ENCODE data around the gene ACADL. TPM values are rescaled to one million over a fixed set of nuclear protein-coding genes. Genes with fewer than 3 reads are reported as not detected.

Gene ACADL
- total and polyA plus RNA-seq, 2 experiments from 2014 or later, result 0.37 TPM; not detected in 1

GRCh38 chr2:210252699-210253606, 27.7 kb upstream of the ACADL start:
- no peak overlapping the region for H3K4me2 ChIP-seq
- H3K4me1 ChIP-seq (ENCODE audit: insufficient read depth), result peaks cover 7% of the 10 kb centered on the region; the same call in 1 of the 2 replicates
- H3K79me2 ChIP-seq (replicated peaks; ENCODE audit: insufficient read depth), result no peaks in the 10 kb centered on the region
- Mint-ChIP-seq H3K36me3 (ENCODE audit: low read depth) (no peaks in the 10 kb centered on the region), H3K4me1 (peaks cover 7% of the 10 kb centered on the region), H3K27me3 (ENCODE audit: insufficient read depth, low read depth, poor library complexity) (no peaks in the 10 kb centered on the region), H3K27ac (peak overlapping the region; percentile 4; the same call in 1 of the 2 replicates), H3K9me3 (no peaks in the 10 kb centered on the region), H3K4me3 (no peak overlapping the region)
- TF ChIP-seq EZH2phosphoT487 (IDR thresholded peaks at IDR 0.05; ENCODE audit: unreplicated experiment) (no peak), EZH2 (IDR thresholded peaks at IDR 0.05; ENCODE audit: low read depth, unreplicated experiment) (no peak), ZNF331 (CRISPR knock-in tag; IDR thresholded peaks at IDR 0.05; ENCODE audit: low read depth) (no peak), CTCF (conservative IDR thresholded peaks at IDR 0.05; ENCODE audit: low read depth in 2 of 2) (no peak), ETS1 (IDR thresholded peaks at IDR 0.05) (no peak), STAT1 (IDR thresholded peaks at IDR 0.05; ENCODE audit: unreplicated experiment) (no peak)
- H3K27me3 ChIP-seq (ENCODE audit: insufficient read depth), result no peaks in the 10 kb centered on the region
- no peaks in the 10 kb centered on the region for H3K36me3 ChIP-seq (ENCODE audit: insufficient read depth)
- H3K9me2 ChIP-seq (ENCODE audit: insufficient read depth), result no peaks in the 10 kb centered on the region
- DNase-seq (ENCODE audit: low spot score) (peak; percentile 21), ATAC-seq (peak; percentile 61)
- no peak overlapping the region for H3K4me3 ChIP-seq
- H2AFZ ChIP-seq, result peak overlapping the region; percentile 80
- no peaks in the 10 kb centered on the region for H4K20me1 ChIP-seq (replicated peaks; ENCODE audit: insufficient read depth)
- H3K27ac ChIP-seq (ENCODE audit: low read depth), result no peak overlapping the region
- H3F3A ChIP-seq (replicated peaks; ENCODE audit: low read depth), result no peaks in the 10 kb centered on the region

- Mint-ChIP-seq H3K27ac (no peak overlapping the region), H3K4me1 (peaks cover 7% of the 10 kb centered on the region), H3K9me3 (peaks cover 11% of the 10 kb centered on the region), H3K36me3 (ENCODE audit: low read depth) (peaks cover 8% of the 10 kb centered on the region; the same call in 2 of the 3 replicates), H3K27me3 (ENCODE audit: insufficient read depth, low read depth, poor library complexity) (peaks cover 3% of the 10 kb centered on the region), H3K4me3 (no peak overlapping the region)
- no peak overlapping the region for H3K4me2 ChIP-seq
- H3K4me1 ChIP-seq (ENCODE audit: insufficient read depth), result peaks cover 7% of the 10 kb centered on the region; the same call in 1 of the 2 replicates
- H3K4me3 ChIP-seq, result no peak overlapping the region
- no peaks in the 10 kb centered on the region for H3K36me3 ChIP-seq (ENCODE audit: insufficient read depth)
- DNase-seq (ENCODE audit: low spot score), result no peak
- no peaks in the 10 kb centered on the region for H3K27me3 ChIP-seq (ENCODE audit: insufficient read depth)
- H3K79me2 ChIP-seq (replicated peaks; ENCODE audit: insufficient read depth), result no peaks in the 10 kb centered on the region
- no peak for ATAC-seq
- no peaks in the 10 kb centered on the region for H4K20me1 ChIP-seq (replicated peaks; ENCODE audit: insufficient read depth)
- H3K9me2 ChIP-seq (ENCODE audit: insufficient read depth), result no peaks in the 10 kb centered on the region
- H3F3A ChIP-seq (replicated peaks; ENCODE audit: low read depth), result no peaks in the 10 kb centered on the region
- no peak overlapping the region for H3K27ac ChIP-seq (ENCODE audit: low read depth)
- no peak overlapping the region for H2AFZ ChIP-seq
- TF ChIP-seq CTCF (conservative IDR thresholded peaks at IDR 0.05; ENCODE audit: low read depth in 2 of 2) (no peak), ZNF114 (CRISPR knock-in tag; IDR thresholded peaks at IDR 0.05) (no peak), NANOG (IDR thresholded peaks at IDR 0.05; ENCODE audit: borderline replicate concordance) (no peak), ZNF462 (CRISPR knock-in tag; IDR thresholded peaks at IDR 0.05) (no peak)
These were observed 25.4 kb upstream of the ACADL start for GRCh38 chr2:210250622-210251021.
